Left renal pelvis (tissue), 4 donors: ENCODE measurements around the gene PPP2R2C. TPM values are rescaled to one million over a fixed set of nuclear protein-coding genes. Genes with fewer than 3 reads are reported as not detected.

Experiments used
- DNase-seq, 4 donors: peaks; one replicate each; pipeline ENCODE4 v3.0.0-alpha.2; 2013; ENCODE audit warnings: low read depth in 4 of 4, low spot score in 3 of 4
- polyA plus RNA-seq, 4 donors: library from polyadenylated mRNA; unstranded; fragments of 120-200 nt; gene quantifications; one replicate each; pipeline ENCODE4 v1.2.1, GENCODE V29; 2013; ENCODE audit not compliant: insufficient read length in 4 of 4

Gene PPP2R2C
- polyA plus RNA-seq, 4 donors, result 0.40 to 1.6 (median 0.69) TPM

DNA sequence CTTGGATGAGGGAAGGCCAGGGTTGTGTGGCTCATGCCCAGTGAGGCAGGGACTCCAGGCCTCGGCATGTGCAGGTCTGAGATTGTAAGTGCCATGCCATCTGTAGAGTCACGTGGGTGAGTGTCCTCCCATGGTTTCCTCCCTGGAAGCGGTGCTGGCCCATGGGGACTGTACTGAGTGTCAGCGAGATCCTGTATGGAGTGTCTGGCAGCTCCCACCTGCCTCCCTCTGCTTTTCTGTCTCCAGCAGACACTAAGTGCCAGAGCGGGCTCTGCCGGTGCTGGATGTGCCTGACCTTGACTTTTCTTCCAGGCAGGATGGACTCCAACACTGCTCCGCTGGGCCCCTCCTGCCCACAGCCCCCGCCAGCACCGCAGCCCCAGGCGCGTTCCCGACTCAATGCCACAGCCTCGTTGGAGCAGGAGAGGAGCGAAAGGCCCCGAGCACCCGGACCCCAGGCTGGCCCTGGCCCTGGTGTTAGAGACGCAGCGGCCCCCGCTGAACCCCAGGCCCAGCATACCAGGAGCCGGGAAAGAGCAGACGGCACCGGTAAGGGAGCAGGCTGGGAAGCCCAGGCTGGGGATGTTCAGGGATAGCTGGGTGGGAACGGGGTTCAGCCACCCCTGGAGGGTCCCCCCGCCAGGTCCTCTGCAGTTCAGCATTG, 195.1 kb downstream of the PPP2R2C start:
- DNase-seq, result no peak

- no peak for DNase-seq
Measured at GRCh38 chr4:6275898-6276806, 196.3 kb downstream of the PPP2R2C start.

- DNase-seq, result no peak
Measured at GRCh38 chr4:6275351-6275750, 197.1 kb downstream of the PPP2R2C start.

DNA sequence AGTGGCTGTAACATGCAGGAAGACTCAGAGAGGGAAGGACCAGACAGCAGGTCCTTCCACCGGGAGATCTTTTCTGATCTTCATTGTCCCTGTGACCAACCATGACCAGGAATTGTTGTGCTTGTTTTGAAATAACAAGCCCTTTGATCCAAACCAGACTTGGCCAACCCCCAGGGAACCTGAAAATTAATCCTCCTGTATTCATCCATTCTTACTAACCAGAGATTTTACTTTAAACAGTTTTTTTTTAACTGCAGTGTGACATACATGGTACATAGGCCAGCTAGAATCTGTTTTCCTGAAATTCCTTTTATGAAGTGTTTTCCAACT, 198.8 kb downstream of the PPP2R2C start:
- DNase-seq, result no peak

DNA sequence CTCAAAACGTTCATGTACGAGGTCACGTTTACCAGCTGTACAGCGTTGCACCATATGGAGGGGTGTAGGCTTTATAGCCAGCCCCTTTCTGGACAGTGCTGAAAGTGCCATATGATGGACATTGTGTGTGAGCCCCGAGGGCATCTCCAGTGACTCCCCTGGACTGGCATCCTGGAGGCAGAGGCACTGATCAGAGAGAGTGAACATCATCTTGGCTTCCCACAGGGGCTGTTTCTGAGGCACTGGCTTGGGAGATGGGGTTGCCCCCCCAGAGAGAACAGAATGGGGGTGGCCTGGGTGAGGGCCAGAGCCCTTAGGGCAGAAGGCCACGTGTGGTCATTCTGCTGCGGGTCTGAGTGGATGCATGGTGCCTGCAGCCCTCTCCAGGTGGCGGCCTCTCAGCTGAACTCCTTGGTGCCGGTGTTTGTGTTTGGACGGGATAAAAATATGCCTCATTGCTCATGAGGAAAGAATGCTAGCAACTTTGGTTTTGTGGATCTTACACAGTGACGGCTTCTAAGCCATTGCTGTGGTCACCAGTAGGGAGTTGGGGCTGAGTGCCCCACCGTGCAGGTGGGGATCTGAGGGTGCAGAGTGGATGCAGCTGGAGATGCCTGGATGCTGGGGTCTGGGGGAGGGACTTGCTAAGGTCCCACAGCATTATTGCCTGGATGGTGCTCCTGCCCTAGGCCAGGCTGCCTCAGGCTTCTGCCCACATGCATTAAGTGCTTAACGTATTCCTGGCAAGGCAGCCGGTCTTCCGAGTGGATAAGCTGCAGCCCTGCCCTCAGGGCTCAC, 199.4 kb downstream of the PPP2R2C start:
- no peak for DNase-seq

DNA sequence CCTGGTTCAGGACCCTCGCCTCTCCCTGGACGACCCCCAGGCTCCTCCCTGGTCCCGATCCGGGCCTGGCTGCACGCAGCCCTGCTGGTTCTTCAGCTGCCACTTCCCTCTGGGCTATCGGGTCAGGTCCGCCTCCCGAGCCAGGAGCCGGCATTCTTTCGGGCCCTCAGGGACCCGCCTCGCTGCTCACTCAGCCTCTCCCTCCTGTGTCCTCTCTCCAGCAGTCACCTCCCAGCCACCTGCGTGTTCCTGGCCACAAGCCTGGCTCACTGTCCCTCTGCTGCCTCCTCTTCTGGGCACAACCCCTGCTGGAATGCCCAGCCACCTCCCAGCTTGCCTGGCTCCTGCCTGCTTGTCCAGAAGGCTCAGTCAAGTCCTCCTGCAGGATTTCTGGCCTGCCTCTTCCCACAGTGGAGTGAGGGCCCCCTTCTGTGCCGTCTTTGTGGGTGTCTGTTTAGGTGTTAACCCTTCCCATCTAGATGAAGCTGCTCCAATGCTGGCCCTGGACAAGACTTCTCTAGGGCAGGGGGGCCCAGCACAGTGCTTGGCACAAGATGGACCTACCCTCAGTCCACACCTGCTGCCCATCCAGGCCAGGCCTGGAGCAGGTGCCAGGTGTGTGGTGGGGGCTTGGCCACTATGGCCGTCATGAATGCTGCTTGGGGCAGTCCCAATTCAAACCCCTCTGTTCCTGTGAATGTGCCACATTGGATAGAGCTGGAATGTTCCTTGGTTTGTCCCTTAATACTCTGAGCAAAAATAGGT, 200.5 kb downstream of the PPP2R2C start:
- no peak for DNase-seq

DNA sequence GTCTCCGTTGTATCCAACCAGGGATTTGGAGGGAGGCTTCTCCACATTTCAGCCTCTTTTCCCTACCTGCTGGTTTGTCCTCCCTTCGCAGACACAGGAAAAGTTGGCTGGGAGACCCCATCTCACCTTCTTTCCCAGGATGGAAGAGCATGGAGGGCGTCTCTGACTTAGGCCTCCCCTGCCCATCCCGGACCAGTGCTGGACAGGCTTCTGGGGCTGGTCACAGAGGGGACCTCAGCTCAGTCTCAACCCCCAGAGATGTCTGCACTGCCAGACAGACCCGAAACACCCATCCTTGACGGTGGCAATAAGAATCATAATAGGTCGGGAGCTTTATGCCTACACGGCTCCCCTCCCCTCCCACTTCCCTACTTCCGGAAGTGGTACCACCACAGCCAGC, 201.2 kb downstream of the PPP2R2C start:
- no peak for DNase-seq

DNA sequence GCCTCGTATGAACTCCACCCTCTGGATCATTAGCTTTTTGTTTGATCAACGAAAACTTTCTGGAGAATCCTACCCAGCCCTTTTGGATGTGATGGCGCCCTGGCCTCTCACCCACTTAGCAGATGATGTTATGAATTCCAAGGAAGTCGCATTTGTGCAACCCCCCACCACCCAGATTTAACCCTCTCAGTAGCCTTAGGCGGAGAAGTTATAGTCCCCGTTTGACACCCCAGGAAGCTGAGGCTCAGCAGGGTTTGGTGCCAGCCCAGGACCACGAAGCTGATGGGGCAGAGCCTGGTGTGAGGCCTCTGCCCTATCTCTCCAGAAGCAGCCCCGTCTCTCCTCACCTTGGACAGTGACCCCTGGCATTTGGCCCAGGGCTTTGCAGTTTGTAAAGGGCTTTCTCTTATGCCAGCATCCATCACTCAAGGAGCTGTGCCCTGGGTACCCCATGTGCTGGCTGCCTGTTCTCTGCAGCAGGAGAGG, 201.7 kb downstream of the PPP2R2C start:
- no peak for DNase-seq

Other genes with a start within 250 kb of the PPP2R2C start
- 10 to 100 TPM; 22.9 to 29.4 (median 27.2) TPM for gene WFS1, start 202.8 kb downstream of the PPP2R2C start, polyA plus RNA-seq
- gene MAN2B2, start 102.6 kb upstream of the PPP2R2C start, polyA plus RNA-seq, result 10 to 100 TPM; 17.3 to 19.2 (median 18.7) TPM
- 100 to 1,000 TPM; 404 to 468 (median 428) TPM for gene MRFAP1, start 168.1 kb upstream of the PPP2R2C start, polyA plus RNA-seq
- gene S100P, start 221.3 kb upstream of the PPP2R2C start, polyA plus RNA-seq, result 10 to 100 TPM in 2 of 4 donors, 1 to 10 TPM in 2; 1.6 to 38.9 (median 13.2) TPM
- gene MRFAP1L1, start 237.3 kb upstream of the PPP2R2C start, polyA plus RNA-seq, result 100 to 1,000 TPM; 115 to 151 (median 123) TPM
- 10 to 100 TPM; 10.9 to 14.3 (median 13.1) TPM for gene BLOC1S4, start 243.6 kb upstream of the PPP2R2C start, polyA plus RNA-seq